OCI-LY1 (cell line): Measurements from ENCODE around the gene PMEPA1.

Source experiments
- H2AFZ ChIP-seq: fragments of 200-600 bp; sonication (generic), shearing (Covaris generic); 2 replicates; pipeline ENCODE4 v1.6.0; 2014; ENCODE audit warnings: antibody characterized with exemption, mild to moderate bottlenecking, low read length
- H3F3A ChIP-seq: fragments of 200-600 bp; sonication (generic), shearing (Covaris generic); 2 replicates; pipeline ENCODE4 v1.6.0; 2014; ENCODE audit warnings: mild to moderate bottlenecking, antibody characterized with exemption, low read length, moderate library complexity; ENCODE audit not compliant: insufficient read depth
- H3K27ac ChIP-seq: fragments of 200-600 bp; sonication (generic); 2 replicates; pipeline ENCODE4 v1.5.1; 2014; ENCODE audit warnings: low read length, mixed run types, mild to moderate bottlenecking, low read depth; ENCODE audit not compliant: poor library complexity, severe bottlenecking
- H3K27me3 ChIP-seq: fragments of 200-600 bp; sonication (generic); 2 replicates; pipeline ENCODE4 v1.6.0; 2014; ENCODE audit warnings: antibody characterized with exemption, mild to moderate bottlenecking, low read length, moderate library complexity; ENCODE audit not compliant: insufficient read depth
- H3K36me3 ChIP-seq: fragments of 200-600 bp; sonication (generic); 2 replicates; pipeline ENCODE4 v1.6.1; 2014; ENCODE audit warnings: mild to moderate bottlenecking, antibody characterized with exemption, low read length, moderate library complexity, mixed read lengths; ENCODE audit not compliant: insufficient read depth
- H3K4me1 ChIP-seq: fragments of 200-600 bp; sonication (generic); 2 replicates; pipeline ENCODE4 v1.5.1; 2014; ENCODE audit warnings: mild to moderate bottlenecking, low read length, moderate library complexity; ENCODE audit not compliant: insufficient read depth, severe bottlenecking
- H3K4me2 ChIP-seq: fragments of 200-600 bp; sonication (generic), shearing (Covaris generic); 2 replicates; pipeline ENCODE4 v1.6.1; 2014; ENCODE audit warnings: low read length
- H3K4me3 ChIP-seq: fragments of 200-600 bp; sonication (generic); 2 replicates; pipeline ENCODE4 v1.5.1; 2014; ENCODE audit warnings: low read length, low read depth, mild to moderate bottlenecking, mixed read lengths; ENCODE audit not compliant: poor library complexity, severe bottlenecking
- H3K79me2 ChIP-seq: fragments of 200-600 bp; shearing (Covaris generic); 2 replicates; pipeline ENCODE4 v1.6.1; 2016; ENCODE audit warnings: mixed run types, low read length, mixed read lengths; ENCODE audit not compliant: insufficient read depth
- H3K9ac ChIP-seq: fragments of 200-600 bp; sonication (generic), shearing (Covaris generic); 2 replicates; pipeline ENCODE4 v1.6.1; 2014; ENCODE audit warnings: mild to moderate bottlenecking, low read length, mixed read lengths
- H3K9me2 ChIP-seq: fragments of 200-600 bp; sonication (generic), shearing (Covaris generic); 2 replicates; pipeline ENCODE4 v1.6.1; 2014; ENCODE audit warnings: low read depth, mild to moderate bottlenecking, low read length, mixed read lengths
- H3K9me3 ChIP-seq: fragments of 200-600 bp; shearing (Covaris generic); 2 replicates; pipeline ENCODE4 v1.6.1; 2014; ENCODE audit warnings: low read length, mixed read lengths
- H4K20me1 ChIP-seq: fragments of 200-600 bp; sonication (generic), shearing (Covaris generic); 2 replicates; pipeline ENCODE4 v1.6.0; 2016; ENCODE audit warnings: mild to moderate bottlenecking, low read length; ENCODE audit not compliant: insufficient read depth
- EZH2 ChIP-seq: fragments of 200-600 bp; sonication (generic), shearing (Covaris generic); IDR thresholded peaks from 2 replicates; pipeline ENCODE4 v1.8.0; 2017; ENCODE audit warnings: borderline replicate concordance, mixed run types, mild to moderate bottlenecking, antibody characterized with exemption, low read length, moderate library complexity, mixed read lengths
- TF ChIP-seq, protein P1 (sequence below): fragments of 200-600 bp; sonication (generic), shearing (Covaris generic); IDR thresholded peaks from 2 replicates; pipeline ENCODE4 v1.5.1; 2017; ENCODE audit warnings: mild to moderate bottlenecking, antibody characterized with exemption, low read length, moderate library complexity, mixed read lengths

PMEPA1 gene

DNA sequence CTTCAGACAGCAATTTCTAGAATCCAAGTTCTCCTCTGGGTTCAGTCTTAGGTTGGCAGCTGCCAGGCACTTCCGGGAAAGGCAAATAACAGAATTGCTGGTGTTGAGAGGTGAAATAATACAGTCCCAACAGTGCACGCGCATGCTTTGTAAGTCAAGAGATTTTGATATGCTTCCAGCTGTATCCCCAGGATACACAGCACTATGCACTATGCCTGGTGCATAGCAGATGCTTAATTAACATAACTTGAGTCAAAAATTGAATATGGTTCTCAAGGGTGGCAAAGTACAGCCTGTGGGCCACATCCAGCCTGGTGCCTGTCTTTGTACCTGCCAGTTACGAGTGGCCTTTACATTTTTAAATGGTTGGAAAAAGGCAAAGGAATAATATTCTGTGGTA lies 18.9 kb upstream of the PMEPA1 start:
- H3K4me3 ChIP-seq, result no peak overlapping the region
- no peaks in the 10 kb centered on the region for H3K36me3 ChIP-seq
- no peaks in the 10 kb centered on the region for H3K4me1 ChIP-seq
- H3F3A ChIP-seq, result no peaks in the 10 kb centered on the region
- no peak overlapping the region for H2AFZ ChIP-seq
- H3K4me2 ChIP-seq, result no peak overlapping the region
- H3K9ac ChIP-seq, result no peak overlapping the region
- H3K27ac ChIP-seq, result no peak overlapping the region
- no peaks in the 10 kb centered on the region for H3K79me2 ChIP-seq
- peaks cover 5% of the 10 kb centered on the region; the same call in 1 of the 2 replicates for H3K27me3 ChIP-seq
- no peak for TF ChIP-seq EZH2
- TF ChIP-seq, protein P1, sequence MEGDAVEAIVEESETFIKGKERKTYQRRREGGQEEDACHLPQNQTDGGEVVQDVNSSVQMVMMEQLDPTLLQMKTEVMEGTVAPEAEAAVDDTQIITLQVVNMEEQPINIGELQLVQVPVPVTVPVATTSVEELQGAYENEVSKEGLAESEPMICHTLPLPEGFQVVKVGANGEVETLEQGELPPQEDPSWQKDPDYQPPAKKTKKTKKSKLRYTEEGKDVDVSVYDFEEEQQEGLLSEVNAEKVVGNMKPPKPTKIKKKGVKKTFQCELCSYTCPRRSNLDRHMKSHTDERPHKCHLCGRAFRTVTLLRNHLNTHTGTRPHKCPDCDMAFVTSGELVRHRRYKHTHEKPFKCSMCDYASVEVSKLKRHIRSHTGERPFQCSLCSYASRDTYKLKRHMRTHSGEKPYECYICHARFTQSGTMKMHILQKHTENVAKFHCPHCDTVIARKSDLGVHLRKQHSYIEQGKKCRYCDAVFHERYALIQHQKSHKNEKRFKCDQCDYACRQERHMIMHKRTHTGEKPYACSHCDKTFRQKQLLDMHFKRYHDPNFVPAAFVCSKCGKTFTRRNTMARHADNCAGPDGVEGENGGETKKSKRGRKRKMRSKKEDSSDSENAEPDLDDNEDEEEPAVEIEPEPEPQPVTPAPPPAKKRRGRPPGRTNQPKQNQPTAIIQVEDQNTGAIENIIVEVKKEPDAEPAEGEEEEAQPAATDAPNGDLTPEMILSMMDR, result no peak
- no peaks in the 10 kb centered on the region for H3K9me2 ChIP-seq
- no peaks in the 10 kb centered on the region for H3K9me3 ChIP-seq
- no peaks in the 10 kb centered on the region for H4K20me1 ChIP-seq

DNA sequence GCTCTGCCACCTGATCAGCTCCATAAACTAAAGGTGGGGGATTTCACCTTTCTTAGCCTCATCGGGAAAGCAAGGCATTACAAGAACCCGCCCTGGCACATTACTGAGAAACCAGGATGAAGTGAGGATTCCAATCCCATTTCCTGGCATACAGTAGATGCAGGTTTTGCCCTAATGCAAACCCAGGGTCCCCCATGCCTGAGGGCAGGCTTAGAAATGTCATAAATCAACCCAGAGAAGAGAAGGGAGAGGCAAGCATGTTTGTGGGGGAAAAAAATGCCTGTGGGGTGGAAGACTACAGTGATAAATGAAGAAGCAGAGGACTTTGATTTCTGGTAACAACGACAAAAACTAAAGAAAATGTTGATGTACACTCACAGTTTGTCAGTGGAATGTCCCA lies 18.0 kb upstream of the PMEPA1 start:
- no peaks in the 10 kb centered on the region for H3F3A ChIP-seq

DNA sequence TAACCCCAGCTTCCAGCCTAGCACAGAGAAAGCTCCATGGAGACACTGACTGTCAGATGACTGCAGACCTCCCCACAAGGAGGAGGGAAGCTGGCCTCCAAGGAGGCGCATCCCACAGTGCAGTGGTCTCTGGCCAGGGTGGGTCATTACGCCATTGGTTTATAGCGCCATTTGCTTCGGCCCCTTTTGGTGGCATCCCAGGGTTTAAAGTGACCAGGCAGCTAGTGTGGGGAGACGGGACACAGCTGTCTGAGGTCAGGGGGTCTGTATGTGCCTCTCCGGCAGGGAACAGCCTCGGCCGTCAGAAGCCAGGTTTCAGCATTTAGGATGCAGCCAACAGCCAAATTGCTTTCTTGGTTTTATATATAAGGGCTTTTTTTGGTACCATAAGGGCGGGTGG lies 15.8 kb upstream of the PMEPA1 start:
- H3K36me3 ChIP-seq, result no peaks in the 10 kb centered on the region
- H3K27ac ChIP-seq, result no peak overlapping the region
- no peaks in the 10 kb centered on the region for H3K79me2 ChIP-seq
- H3K9ac ChIP-seq, result no peak overlapping the region
- no peak overlapping the region for H3K4me3 ChIP-seq
- H2AFZ ChIP-seq, result no peak overlapping the region
- H3F3A ChIP-seq, result no peaks in the 10 kb centered on the region
- no peaks in the 10 kb centered on the region for H3K9me3 ChIP-seq
- no peaks in the 10 kb centered on the region for H3K4me1 ChIP-seq
- H3K9me2 ChIP-seq, result no peaks in the 10 kb centered on the region
- no peaks in the 10 kb centered on the region for H4K20me1 ChIP-seq
- H3K27me3 ChIP-seq, result no peaks in the 10 kb centered on the region
- no peak overlapping the region for H3K4me2 ChIP-seq
- TF ChIP-seq, protein P1, result no peak
- TF ChIP-seq EZH2, result no peak

More for the DNA sequence above, 18.0 kb upstream of the PMEPA1 start:
- no peak overlapping the region for H3K9ac ChIP-seq
- no peaks in the 10 kb centered on the region for H3K9me2 ChIP-seq
- TF ChIP-seq EZH2, result no peak
- TF ChIP-seq, protein P1, result no peak
- no peak overlapping the region for H2AFZ ChIP-seq
- H3K4me3 ChIP-seq, result no peak overlapping the region
- H3K9me3 ChIP-seq, result no peaks in the 10 kb centered on the region
- no peaks in the 10 kb centered on the region for H3K4me1 ChIP-seq
- no peaks in the 10 kb centered on the region for H3K27me3 ChIP-seq
- H3K4me2 ChIP-seq, result no peak overlapping the region
- no peaks in the 10 kb centered on the region for H4K20me1 ChIP-seq
- no peaks in the 10 kb centered on the region for H3K79me2 ChIP-seq
- H3K36me3 ChIP-seq, result no peaks in the 10 kb centered on the region
- no peak overlapping the region for H3K27ac ChIP-seq
